Liver (tissue), 9 donors: Measurements from ENCODE around the gene CREBZF. TPM values are rescaled to one million over a fixed set of nuclear protein-coding genes. Genes with fewer than 3 reads are reported as not detected.
A peak's percentile ranks its signal among the peaks of the same experiment; 100 is the strongest.

Source experiments
- DNase-seq: peaks from one replicate; pipeline ENCODE4 v3.0.0-alpha.2; 2017; ENCODE audit warnings: low spot score
- H3K27ac ChIP-seq, 2 donors: one replicate each; pipeline ENCODE4 v1.7.0; 2013; ENCODE audit warnings: inconsistent platforms in 2 of 2, low read length in 2 of 2, control low read depth in 1 of 2, low read depth in 1 of 2, mild to moderate bottlenecking in 1 of 2
- H3K27me3 ChIP-seq, 4 donors: one replicate each; pipeline versions ENCODE4 v1.6.1 to v1.7.0; 2013; ENCODE audit warnings: low read length in 3 of 4, inconsistent platforms in 1 of 4, mild to moderate bottlenecking in 1 of 4, moderate library complexity in 1 of 4; ENCODE audit not compliant: control insufficient read depth in 4 of 4, insufficient read depth in 4 of 4
- H3K36me3 ChIP-seq, 4 donors: one replicate each; pipeline versions ENCODE4 v1.6.1 to v1.7.0; 2013; ENCODE audit warnings: low read length in 3 of 4, mild to moderate bottlenecking in 3 of 4, low read depth in 1 of 4, moderate library complexity in 1 of 4; ENCODE audit not compliant: control insufficient read depth in 4 of 4, insufficient read depth in 3 of 4
- H3K4me1 ChIP-seq, 4 donors: one replicate each; pipeline versions ENCODE4 v1.6.1 to v1.7.0; 2013; ENCODE audit warnings: low read length in 3 of 4, mild to moderate bottlenecking in 3 of 4, moderate library complexity in 1 of 4; ENCODE audit not compliant: control insufficient read depth in 4 of 4, insufficient read depth in 4 of 4
- H3K4me3 ChIP-seq, 3 donors: one replicate each; pipeline versions ENCODE4 v1.6.1 to v1.7.0; 2013; ENCODE audit warnings: low read length in 3 of 3, control low read depth in 1 of 3, low read depth in 1 of 3, mild to moderate bottlenecking in 1 of 3
- H3K9ac ChIP-seq, 2 donors: one replicate each; pipeline ENCODE4 v1.7.0; 2013; ENCODE audit warnings: low read length in 2 of 2, mild to moderate bottlenecking in 2 of 2, moderate library complexity in 2 of 2, control low read depth in 1 of 2, low read depth in 1 of 2
- H3K9me3 ChIP-seq, 4 donors: one replicate each; pipeline versions ENCODE4 v1.6.1 to v1.7.0; 2013; ENCODE audit warnings: low read length in 3 of 4; ENCODE audit not compliant: control insufficient read depth in 4 of 4
- CTCF ChIP-seq: fragments of 150-350 bp; IDR thresholded peaks from 2 replicates; pipeline ENCODE4 v1.5.1; 2017; ENCODE audit warnings: improper control_type of control experiment, low read depth, low read length; ENCODE audit not compliant: missing input control
- EGR1 ChIP-seq, 2 donors: IDR thresholded peaks; 2 replicates each; pipeline ENCODE4 v1.6.1; 2016 to 2018; ENCODE audit warnings: antibody characterized with exemption in 2 of 2, low read depth in 2 of 2
- FOXA1 ChIP-seq: IDR thresholded peaks from 2 replicates; pipeline ENCODE4 v1.6.1; 2016; ENCODE audit warnings: antibody characterized with exemption
- FOXA2 ChIP-seq: IDR thresholded peaks from 2 replicates; pipeline ENCODE4 v1.6.1; 2016; ENCODE audit warnings: antibody characterized with exemption
- GABPA ChIP-seq, 2 donors: IDR thresholded peaks in 1 of 2; conservative IDR thresholded peaks in 1 of 2; 2 replicates each; pipeline ENCODE4 v1.6.1; 2016; ENCODE audit warnings: antibody characterized with exemption in 2 of 2, mild to moderate bottlenecking in 1 of 2, moderate library complexity in 1 of 2
- HNF4A ChIP-seq, 2 donors: conservative IDR thresholded peaks; 2 replicates each; pipeline ENCODE4 v1.6.1; 2016; ENCODE audit warnings: antibody characterized with exemption in 2 of 2, mild to moderate bottlenecking in 2 of 2
- HNF4G ChIP-seq: IDR thresholded peaks from 2 replicates; pipeline ENCODE4 v1.6.1; 2016; ENCODE audit warnings: antibody characterized with exemption
- JUND ChIP-seq, 2 donors: IDR thresholded peaks; 2 replicates each; pipeline ENCODE4 v1.6.1; 2016; ENCODE audit warnings: antibody characterized with exemption in 2 of 2
- MAX ChIP-seq: IDR thresholded peaks from 2 replicates; pipeline ENCODE4 v1.6.1; 2016; ENCODE audit warnings: antibody characterized with exemption
- NR2F2 ChIP-seq: IDR thresholded peaks from 2 replicates; pipeline ENCODE4 v1.6.1; 2016; ENCODE audit warnings: antibody characterized with exemption
- RAD21 ChIP-seq, 2 donors: IDR thresholded peaks; 2 replicates each; pipeline ENCODE4 v1.6.1; 2016; ENCODE audit warnings: antibody characterized with exemption in 2 of 2, mild to moderate bottlenecking in 2 of 2
- REST ChIP-seq: IDR thresholded peaks from 2 replicates; pipeline ENCODE4 v1.6.1; 2016; ENCODE audit warnings: antibody characterized with exemption, mild to moderate bottlenecking
- RXRA ChIP-seq, 2 donors: IDR thresholded peaks; 2 replicates each; pipeline ENCODE4 v1.6.1; 2017 to 2018; ENCODE audit warnings: antibody characterized with exemption in 2 of 2, mild to moderate bottlenecking in 1 of 2
- SP1 ChIP-seq: IDR thresholded peaks from 2 replicates; pipeline ENCODE4 v1.6.1; 2018; ENCODE audit warnings: antibody characterized with exemption, mild to moderate bottlenecking
- TAF1 ChIP-seq: conservative IDR thresholded peaks from 2 replicates; pipeline ENCODE4 v1.6.1; 2016; ENCODE audit warnings: antibody characterized with exemption, mild to moderate bottlenecking
- YY1 ChIP-seq: IDR thresholded peaks from 2 replicates; pipeline ENCODE4 v1.6.1; 2016; ENCODE audit warnings: antibody characterized with exemption, mild to moderate bottlenecking
- WGBS: extraction: QIAGEN DNeasy Blood & Tissue Kit; methylation state at CpG from one replicate; pipeline ENCODE4 v1.1.7; 2013; 5-methylcytosine and 5-hydroxymethylcytosine counted together
- polyA plus RNA-seq, 2 donors: library from polyadenylated mRNA; stranded (reverse) in 1 of 2; unstranded in 1 of 2; fragments of 200-250 nt in 1 of 2; fragments of >200 nt in 1 of 2; fragmentation: Nextera tagmentation in 1 of 2; extraction: Ambion mirVana in 1 of 2; gene quantifications; one replicate each; pipeline versions ENCODE4 v1.2.1 to v1.2.3, GENCODE V29; 2013 to 2015
- total RNA-seq, 2 donors: library from RNA; depleted of rRNA; stranded (reverse); fragments of >200 nt; gene quantifications; one replicate each; pipeline ENCODE4 v1.2.3, GENCODE V29; 2014
- TF ChIP-seq, protein P1 (sequence below): IDR thresholded peaks from 2 replicates; pipeline ENCODE4 v1.6.1; 2016; ENCODE audit warnings: antibody characterized with exemption
- TF ChIP-seq, protein P2 (sequence below): IDR thresholded peaks from 2 replicates; pipeline ENCODE4 v1.6.1; 2016; ENCODE audit warnings: antibody characterized with exemption
- donor health status: healthy.
- donor health status: healthy.
- donor health status: healthy.
- donor health status: healthy.
- donor health status: healthy.

Gene CREBZF
- total and polyA plus RNA-seq, 4 donors = 12.1 to 50.0 (median 20.2) TPM

GRCh38 chr11:85627998-85628770 is 36.7 kb downstream of the CREBZF start, which contains the start of gene TMEM126B:
Gene TMEM126B (plus strand): TSS chr11:85628593. CDS start chr11:85628608, 15 bp downstream.
- DNase-seq = peak; percentile 94
- Histone ChIP-seq H3K9me3 (no peaks in the 10 kb centered on the region), H3K9ac (peak within 1 kb of the TSS; percentile 76 to 88), H3K27ac (peak within 1 kb of the TSS; percentile 91), H3K4me1 (peaks cover 2 to 22% (median 14%) of the 10 kb centered on the region in 4 donors), H3K27me3 (no peaks in the 10 kb centered on the region), H3K4me3 (peak within 1 kb of the TSS; percentile 75 to 96 (median 93)), H3K36me3 (peaks cover 0 to 6% (median 5%) of the 10 kb centered on the region in 4 donors)
- WGBS = under 1% methylated on average over 41 of the region's 41 CpGs
- TF ChIP-seq EGR1 (IDR thresholded peaks at IDR 0.05; ENCODE audit: low read depth in 2 of 2) = peak; percentile 70 to 88
- peak; percentile 22 to 34 for TF ChIP-seq RAD21 (IDR thresholded peaks at IDR 0.05)
- TF ChIP-seq, protein P1, sequence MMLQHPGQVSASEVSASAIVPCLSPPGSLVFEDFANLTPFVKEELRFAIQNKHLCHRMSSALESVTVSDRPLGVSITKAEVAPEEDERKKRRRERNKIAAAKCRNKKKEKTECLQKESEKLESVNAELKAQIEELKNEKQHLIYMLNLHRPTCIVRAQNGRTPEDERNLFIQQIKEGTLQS = no peak
- peak; percentile 49 for TF ChIP-seq FOXA1
- peak; percentile 89 for TF ChIP-seq TAF1
- TF ChIP-seq JUND (IDR thresholded peaks at IDR 0.05) = peak; percentile 23 to 56
- TF ChIP-seq MAX = peak; percentile 85
- peak; percentile 84 for TF ChIP-seq REST
- TF ChIP-seq RXRA (IDR thresholded peaks at IDR 0.05) = peak; percentile 40 to 46
- TF ChIP-seq, protein P2, sequence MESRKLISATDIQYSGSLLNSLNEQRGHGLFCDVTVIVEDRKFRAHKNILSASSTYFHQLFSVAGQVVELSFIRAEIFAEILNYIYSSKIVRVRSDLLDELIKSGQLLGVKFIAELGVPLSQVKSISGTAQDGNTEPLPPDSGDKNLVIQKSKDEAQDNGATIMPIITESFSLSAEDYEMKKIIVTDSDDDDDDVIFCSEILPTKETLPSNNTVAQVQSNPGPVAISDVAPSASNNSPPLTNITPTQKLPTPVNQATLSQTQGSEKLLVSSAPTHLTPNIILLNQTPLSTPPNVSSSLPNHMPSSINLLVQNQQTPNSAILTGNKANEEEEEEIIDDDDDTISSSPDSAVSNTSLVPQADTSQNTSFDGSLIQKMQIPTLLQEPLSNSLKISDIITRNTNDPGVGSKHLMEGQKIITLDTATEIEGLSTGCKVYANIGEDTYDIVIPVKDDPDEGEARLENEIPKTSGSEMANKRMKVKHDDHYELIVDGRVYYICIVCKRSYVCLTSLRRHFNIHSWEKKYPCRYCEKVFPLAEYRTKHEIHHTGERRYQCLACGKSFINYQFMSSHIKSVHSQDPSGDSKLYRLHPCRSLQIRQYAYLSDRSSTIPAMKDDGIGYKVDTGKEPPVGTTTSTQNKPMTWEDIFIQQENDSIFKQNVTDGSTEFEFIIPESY = peak; percentile 90
- TF ChIP-seq HNF4A (conservative IDR thresholded peaks at IDR 0.05) = peak; percentile 22 to 37
- peak; percentile 86 for TF ChIP-seq SP1
- no peak for TF ChIP-seq FOXA2
- peak; percentile 47 for TF ChIP-seq NR2F2
- peak in 1 of 2 donors; percentile 84 for TF ChIP-seq GABPA (IDR thresholded peaks at IDR 0.05 in 1 of 2, conservative IDR thresholded peaks at IDR 0.05 in 1 of 2)
- TF ChIP-seq HNF4G = no peak
- TF ChIP-seq YY1 = peak; percentile 99
- no peak for TF ChIP-seq CTCF
